GM19372 (cell line): Measurements from ENCODE around the gene SH3D21.

Experiments used
- ATAC-seq: cut with Tn5 transposase; IDR thresholded peaks from one replicate; pipeline ENCODE4 v1.9.1; 2021; ENCODE audit warnings: mild to moderate bottlenecking, low read depth, moderate library complexity; ENCODE audit not compliant: unreplicated experiment

The SH3D21 gene

DNA sequence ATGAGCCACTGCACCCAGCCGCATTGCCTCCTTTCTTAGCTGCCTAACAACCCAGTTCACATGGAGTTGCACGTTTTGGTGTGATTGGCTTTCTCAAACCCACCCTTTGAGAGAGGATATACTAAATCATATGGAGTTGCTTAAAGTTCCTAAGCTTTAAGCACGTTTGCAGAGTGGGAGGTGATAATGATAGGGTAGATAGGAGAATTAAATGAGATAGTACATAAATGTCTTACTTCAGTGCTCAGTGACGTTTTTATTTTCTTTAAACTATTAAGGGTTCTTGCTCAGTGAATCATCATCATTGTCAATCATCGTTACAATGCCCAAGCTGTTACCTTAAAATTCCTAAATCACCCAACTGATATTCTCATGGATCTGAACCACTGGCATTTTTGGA lies 2.9 kb upstream of the SH3D21 start:
- no peak for ATAC-seq

DNA sequence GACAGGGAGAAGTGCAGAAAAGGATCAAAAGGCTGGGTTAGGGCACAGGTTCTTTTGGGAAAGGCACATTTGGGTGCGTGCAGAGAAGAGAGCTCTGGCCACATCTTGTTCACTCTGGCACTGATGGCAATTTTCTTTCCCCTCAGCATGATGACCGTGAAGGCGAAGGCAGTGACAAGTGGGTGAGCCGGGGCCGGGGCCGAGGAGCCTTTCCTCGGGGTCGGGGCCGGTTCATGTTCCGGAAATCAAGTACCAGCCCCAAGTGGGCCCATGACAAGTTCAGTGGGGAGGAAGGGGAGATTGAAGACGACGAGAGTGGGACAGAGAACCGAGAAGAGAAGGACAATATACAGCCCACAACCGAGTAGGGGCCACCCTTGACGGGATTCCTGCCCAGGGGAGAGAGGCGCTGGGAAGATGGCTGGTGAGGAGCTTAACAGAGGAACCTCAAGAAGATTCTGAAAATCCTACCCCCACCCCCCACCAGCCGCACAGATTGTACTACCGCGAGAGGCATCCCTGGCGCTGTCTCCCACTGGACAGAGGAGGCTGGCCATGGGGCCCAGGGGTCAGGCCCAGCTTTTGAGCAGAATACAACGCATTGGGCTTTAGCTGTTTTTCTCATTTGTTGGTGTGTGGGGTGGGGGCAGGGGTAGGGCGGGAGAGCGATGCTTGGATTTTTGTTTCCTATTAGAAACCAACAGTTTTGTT lies 2.4 kb upstream of the SH3D21 start:
- no peak for ATAC-seq

DNA sequence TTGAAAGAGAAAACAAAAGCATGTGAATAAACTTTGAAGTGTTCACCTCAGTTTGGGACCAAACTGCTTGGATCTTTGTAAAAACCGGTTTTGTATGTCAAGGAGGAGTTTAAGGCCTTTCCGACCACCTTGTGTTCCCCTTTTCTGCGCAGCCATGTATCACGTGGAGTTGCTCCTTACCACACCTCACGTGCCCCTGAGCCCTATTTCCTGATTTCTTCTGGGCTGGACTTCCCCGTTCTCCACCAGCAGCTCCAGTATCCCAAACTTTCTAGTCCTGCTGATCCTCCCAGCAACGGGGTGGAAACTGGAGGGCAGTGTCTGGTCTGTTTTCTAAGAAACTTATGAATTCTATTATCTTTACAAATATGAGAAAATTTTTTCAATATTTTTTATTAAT lies 1.6 kb upstream of the SH3D21 start:
- no peak for ATAC-seq

DNA sequence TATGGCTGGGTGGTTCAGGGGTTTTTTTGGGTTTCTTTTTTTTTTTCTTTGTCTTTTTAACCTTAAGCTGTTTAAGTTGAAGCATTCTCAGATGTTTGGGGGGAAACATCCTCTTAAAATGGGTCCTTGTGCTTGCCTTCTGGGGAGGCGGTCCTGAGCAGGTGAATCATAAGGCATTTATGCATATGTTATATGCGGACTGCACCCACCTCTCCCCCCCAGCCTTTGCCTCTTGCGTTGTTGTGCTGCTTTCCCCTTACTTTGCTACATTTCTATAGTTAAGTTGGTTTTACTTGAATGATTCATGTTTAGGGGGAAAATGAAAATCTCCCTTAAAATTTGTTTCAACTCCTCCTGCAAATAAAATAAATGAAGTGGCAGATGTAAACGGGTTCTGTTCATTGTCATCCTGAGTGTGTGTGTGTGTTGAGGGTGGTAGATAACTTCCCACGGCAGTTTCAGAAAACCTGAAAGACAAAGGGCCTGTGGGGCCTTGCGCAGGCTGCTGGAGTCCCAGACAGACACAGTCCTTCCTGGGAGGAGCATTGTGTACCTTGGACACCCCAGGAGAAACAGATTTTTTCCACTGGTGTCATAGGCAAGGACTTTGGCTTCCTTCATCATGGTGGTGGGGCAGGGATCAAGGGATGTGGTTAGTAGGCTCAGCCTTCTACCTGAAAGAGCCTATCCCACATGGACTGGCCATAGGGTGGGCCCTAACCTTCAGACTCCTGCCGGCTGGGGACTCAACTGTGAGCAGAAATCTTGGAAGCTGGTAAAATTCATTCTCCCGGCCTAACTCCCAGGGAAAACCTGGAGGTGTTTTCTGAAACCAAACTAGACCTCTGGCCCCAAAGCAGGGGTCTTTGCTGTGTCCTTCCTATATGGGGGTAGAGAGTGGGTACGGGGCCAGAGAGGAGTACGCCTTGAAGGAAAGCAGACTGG lies 926 bp upstream of the SH3D21 start:
- no peak for ATAC-seq

DNA sequence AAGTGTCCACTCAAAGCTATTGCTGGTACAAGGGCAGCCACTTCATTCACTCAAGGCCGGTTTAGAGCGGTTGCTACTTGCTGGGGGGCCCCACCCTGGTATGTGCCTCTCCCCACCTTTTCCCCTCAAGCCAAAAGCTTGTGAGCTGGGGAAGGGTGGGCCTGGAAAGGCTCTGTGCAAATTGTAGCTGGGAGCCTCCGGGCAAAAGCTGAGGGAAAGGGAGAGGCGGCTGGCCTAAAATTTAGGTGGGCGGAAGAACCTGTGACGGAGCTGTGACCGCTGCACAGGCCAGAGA lies 306 bp upstream of the SH3D21 start:
- no peak for ATAC-seq

DNA sequence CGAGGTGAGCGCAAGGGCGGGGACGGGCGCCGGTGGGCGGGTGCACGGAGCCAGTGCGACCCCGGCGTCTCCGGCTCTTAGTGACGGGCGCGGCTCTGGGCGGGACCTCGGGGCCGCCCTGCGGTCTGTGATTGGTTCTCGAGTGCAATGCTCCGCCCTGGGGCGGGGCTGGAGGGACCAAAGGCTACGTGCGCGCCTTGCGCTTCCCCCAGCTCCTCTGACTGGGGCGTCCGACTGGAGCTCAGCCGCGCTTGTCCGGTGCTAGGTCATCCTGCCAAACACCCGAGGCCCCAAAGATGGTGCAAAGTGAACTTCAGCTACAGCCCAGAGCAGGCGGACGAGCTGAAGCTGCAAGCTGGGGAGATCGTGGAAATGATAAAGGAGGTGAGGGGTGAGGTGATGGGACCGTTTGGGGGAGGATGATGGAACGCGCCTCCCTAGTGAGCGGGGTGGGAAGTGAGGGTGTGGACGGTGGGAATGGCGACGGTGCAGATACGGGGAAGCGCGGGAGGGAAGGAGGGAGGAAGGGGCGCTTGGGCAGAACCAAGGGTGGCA lies 811 bp downstream of the SH3D21 start:
- peak; percentile 92 for ATAC-seq

DNA sequence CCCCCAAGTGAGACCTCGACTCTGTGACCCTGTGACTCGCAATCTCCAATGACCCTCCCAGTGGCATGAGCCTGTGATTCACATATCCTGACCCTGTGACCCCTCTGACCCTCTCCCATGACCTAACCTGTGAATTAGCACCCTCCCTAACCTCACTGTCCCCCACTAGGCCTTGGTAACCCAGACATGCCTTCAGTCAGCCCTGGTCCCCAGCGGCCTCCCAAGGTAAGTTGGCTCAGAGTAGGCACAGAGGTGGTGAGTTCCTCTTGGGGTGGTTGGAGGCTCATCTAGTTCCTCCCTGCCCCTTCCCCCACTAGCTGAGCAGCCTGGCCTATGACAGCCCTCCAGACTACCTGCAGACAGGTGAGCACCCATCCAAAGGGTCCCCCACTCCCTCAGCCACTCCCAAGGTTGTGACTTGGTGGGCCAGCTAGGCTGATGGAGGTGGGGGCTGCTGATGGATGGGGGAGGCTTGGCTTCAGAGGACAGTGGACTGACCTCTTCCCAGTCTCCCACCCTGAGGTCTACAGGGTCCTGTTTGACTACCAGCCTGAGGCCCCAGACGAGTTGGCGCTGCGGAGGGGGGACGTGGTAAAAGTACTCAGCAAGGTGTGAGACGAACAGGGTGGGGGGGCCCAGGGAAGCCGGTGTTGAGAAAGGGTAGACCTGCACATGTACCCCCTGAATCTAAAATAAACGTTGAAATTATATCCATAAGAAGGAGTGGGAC lies 1.6 kb downstream of the SH3D21 start:
- no peak for ATAC-seq

DNA sequence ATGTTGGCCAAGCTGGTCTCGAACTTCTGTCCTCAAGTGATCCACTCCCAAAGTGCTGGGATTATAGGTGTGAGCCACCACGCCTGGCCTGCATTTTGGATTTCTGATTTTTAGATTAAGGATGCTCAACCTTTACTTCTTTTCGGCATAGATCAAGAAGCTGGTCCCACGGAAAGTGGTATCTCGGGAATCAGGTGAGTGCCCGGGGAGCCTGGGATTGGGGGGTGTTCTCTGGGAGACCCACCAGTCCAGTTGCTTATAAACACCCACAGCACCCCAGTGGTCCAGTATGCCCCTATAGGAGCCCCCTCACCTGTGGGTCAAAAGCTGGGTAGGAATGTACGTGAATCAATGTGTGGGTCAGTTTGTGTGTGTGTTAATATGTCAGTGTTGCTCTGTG lies 3.2 kb downstream of the SH3D21 start:
- no peak for ATAC-seq

DNA sequence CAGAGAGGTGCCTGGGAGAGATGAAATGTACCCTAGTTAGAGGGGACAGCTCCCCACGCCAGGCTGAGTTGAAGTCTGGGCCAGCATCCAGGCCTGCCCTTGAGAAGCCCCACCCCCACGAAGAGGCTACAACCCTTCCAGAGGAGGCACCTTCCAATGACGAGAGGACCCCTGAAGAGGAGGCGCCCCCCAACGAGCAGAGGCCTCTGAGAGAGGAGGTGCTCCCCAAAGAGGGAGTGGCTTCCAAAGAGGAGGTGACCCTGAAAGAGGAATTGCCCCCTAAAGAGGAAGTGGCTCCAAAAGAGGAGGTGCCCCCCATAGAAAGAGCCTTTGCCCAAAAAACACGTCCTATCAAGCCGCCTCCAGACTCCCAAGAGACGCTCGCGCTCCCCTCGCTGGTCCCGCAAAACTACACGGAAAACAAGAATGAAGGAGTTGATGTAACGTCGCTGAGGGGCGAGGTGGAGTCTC lies 14.2 kb downstream of the SH3D21 start:
- ATAC-seq: no peak

DNA sequence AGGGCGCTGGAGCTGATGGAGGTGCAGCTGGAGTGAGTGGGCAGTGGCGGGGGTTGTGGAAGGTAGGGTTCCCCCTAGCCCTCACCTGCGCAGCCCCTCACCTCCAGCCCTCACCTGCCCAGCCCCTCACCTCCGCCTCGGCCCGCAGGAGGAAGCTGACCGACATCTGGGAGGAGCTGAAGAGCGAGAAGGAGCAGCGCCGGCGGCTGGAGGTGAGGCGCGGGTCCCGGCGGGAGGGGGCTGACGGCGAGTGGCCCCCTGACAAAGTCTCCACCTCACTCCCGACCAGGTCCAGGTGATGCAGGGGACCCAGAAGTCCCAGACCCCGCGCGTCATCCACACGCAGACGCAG lies 14.6 kb downstream of the SH3D21 start:
- ATAC-seq: no peak

DNA sequence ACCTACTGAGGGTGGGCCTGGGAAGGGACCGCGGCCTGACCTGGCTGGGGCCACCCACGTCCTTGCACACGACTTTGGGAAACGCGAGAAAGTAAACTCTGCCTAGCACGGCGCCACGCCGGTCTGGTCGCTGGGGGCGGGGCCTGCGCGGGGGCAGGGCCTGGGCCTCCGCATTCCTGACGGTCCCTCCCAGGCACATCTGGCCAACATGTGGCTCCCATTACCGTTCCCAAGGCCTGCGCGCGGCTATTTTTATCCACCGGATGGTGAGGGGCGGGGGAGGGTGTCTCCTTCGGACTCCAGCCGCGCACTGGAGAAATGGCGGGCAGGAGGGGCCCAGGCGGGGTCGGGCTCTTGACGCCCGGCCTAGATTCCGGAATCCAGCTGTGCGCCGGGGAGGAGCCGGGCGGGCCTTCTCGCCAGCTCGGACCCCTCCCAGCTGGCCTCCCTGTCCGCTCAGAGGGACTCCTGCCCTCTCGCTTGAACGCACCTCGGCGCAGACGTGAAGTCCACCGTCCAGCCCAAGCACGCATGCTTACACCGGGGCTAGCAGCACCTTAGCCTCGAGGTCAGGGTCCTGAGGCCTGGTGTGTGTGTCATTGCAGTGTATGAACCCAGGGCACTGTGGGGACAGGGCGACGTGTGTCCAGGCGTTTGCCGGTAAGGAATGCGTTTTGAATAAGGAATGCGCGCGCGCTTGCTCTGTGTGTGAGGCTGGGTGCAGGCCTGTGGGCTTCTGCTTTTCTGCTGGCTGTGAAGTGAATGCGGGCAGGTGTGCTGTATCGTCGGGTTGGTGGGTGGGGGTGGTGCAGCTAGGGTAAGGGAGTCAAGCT lies 15.2 kb downstream of the SH3D21 start:
- ATAC-seq: no peak

DNA sequence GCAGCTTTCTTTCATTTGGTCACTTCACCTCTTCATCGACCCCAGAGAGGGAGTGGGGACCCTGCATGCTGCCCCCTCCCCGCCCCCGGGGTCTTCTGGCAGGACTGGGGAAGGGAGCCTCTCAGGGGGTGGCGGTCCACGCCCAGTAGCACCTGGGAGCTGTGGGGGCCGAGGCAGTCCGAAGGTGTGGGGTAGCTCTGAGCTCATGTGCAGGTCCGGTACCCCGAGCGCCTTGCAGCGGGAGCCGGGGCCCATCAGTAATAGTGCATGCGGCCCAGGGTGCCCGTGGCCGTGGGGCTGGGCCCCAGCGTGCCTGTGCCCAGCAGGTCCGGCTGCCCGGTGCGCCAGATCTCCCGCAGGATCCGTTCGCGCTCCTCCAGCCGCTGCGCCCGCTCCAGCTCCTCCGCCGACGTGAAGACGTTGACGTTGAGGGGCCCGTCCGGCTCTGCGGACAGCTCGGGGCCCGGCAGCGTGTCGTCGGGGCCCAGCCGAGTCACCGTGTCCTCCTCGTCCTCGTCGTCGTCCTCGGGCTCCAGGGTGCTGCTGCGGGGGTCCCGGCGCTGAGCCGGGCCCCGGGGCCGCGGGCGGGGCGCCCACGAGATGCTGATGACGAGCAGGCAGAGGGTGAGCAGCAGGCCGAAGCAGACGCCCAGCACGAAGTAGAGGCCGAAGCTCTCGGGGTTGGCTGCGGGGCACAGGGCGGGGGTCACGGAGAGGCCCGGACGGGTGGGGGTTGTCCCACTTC lies 16.0 kb downstream of the SH3D21 start:
- ATAC-seq: no peak

DNA sequence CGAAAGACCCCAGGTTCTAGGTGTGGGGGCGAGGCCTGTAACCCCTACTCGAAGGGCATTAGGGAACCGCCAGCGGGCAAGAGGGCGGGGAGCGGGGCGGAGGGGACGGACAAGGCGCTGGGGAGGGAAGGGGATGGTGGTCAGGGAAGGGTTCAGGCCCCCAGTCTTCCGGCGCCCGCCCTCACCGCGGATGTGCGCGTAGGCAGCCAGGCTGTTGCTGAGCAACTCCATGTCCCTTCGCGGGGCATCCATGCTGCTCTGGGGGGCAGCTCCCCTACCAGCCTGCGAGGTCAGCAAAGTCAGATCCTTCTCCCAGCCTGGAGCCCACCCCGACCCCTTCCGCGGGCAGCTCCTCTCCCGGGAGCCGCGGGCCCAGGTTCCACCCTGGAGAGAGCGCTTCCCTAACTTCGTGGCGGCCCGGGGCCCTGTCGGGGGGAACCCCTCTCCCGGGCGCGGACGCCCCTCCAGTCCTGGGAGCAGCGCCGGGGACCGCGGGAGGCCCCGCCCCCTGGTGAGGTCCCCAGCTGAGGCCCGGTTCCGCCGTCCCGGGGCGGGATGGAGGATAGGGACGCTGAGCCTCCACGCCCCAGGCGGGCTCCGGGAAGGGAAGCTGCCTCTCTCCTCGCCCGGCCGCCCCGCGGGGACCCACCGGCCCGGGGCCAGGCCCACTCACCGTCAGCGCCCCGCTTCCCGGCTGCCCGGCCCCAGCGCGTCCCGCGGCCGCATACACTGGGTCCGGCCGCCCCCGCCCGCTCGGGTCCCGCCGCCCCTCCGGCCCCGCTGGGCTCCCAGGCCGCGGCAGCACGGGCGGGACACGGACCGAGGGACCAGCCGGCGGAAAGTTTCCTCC lies 16.8 kb downstream of the SH3D21 start:
- peak; percentile 38 for ATAC-seq

DNA sequence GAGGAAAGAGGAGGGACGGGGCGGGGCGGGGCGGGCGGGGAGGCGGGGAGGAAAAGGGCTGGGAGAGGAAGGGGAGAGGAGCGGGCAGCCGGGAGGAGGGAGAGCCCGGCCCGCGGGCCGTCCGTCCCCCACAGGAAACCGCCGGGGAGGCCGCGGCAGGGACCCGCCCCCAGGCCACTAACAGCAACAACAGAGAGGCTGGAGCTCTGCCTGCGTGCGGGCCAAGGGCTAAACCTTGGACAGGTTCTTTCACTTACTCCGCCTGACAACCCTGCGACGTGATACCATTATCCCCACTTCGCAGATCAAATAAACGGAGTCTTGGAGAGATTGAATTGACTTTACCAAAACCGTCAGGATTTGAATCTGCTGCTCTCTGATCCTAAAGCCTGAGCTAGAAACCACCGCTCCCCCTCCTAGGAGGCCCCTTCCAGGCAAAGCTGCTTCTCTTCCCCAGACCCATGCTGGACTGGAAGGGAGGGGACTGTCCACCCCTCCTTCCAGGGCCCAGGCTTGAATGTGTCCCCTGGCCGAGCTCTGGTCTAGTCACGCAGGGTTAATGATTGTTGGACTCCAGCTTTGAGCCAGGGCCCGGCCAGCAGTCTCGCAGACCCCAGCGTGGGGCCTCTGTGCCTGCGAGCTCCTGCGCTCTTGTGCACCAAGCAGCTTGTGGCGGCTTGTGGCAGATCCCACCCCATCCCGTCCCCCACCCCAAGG lies 17.6 kb downstream of the SH3D21 start, which contains the start of gene EVA1B:
Gene EVA1B (minus strand): TSS at position 10 of the 717 bp plus-strand sequence. CDS start 608 bp downstream, outside the sequence.
- peak; percentile 48 for ATAC-seq

DNA sequence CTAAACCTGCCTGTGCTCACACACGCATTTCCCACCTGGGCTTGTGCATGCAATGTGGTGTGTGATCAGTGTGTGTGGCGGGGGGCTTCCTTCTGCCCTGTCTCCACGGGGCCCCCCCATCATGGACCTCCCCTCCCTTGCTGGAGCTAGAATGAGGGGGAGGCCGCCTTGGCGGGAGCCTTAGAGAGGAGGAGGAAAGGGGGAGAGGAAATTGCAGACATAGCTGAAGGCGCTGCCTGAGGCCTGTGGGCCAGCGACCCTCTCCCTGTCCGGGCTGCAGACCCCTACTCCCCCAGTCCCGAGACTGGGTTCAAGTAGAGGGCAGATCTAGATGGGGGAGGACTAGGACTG lies 18.2 kb downstream of the SH3D21 start:
- ATAC-seq: no peak

DNA sequence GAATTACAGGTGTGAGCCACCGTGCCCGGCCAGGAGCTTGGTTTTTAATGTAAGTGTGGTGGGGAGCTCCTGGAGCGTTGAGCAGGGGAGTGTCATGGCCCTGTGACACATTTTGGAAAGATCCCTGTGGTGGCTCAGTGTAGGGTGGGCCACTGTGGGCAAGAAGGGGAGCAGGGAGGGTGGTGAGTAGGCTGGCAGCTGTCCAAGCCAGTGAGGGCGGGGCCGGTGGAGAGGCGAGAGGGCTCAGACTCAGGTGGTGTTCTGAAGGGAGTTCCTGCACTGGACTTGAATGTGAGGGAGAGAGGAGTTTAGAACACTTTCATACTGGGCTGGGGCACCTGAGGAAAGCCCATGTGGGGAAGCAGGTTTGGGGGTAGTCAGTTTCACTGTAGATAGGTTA lies 20.3 kb downstream of the SH3D21 start:
- ATAC-seq: no peak

DNA sequence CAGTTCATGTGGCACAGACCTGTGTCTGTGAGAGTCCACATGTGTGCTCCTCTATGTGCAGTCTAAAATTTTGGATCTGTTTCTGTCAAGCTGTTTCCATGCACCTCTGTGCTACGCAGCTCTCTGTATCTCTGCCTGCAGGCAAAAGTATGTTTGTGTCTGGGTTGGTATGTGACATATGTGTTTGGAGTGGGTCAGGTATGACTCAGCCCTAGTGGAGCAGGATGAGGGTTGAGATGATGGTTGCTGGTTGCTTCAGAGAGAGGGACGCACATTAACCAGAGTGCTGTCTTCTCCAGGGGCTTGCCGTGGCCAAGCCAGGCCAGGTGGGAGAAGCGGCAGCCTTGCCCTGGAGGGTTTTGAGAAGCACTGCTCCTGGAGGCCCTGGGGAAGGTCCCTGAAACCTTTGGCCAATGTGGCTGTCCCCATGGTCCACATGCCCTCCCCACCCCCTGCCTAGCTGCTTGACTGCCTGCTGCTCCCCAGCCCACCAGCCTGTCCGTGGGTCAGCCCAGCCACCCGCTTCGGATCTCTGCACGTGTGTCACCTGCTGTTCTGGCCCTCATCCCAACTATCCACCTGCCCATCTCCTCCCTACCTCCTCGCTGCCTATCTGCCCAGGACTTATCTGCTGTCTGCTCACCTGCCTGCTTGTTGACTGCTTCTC lies 21.4 kb downstream of the SH3D21 start:
- ATAC-seq: no peak
